ENCODE results near the gene CACNA1S.

Gene CACNA1S

DNA sequence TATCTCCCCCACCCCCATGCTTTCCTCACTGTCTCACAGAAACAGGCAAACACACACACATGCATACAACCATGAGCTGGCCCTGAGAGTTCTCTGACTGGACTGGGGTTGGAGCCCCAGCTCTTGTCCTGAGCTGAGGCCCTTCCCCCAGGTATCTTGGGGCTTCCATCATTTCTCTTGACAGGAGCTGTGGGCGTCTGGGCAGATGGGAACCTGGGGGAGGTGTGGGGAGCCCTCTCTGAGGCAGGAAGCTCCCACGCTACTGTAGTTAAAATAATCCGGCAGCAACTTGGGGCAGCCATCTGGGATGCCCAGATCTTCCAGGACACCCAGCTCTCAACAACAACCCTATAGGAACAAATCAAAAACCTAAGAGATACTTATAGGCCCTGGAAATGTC, 86.0 kb downstream of the CACNA1S start:
- no peak for DNase-seq

DNA sequence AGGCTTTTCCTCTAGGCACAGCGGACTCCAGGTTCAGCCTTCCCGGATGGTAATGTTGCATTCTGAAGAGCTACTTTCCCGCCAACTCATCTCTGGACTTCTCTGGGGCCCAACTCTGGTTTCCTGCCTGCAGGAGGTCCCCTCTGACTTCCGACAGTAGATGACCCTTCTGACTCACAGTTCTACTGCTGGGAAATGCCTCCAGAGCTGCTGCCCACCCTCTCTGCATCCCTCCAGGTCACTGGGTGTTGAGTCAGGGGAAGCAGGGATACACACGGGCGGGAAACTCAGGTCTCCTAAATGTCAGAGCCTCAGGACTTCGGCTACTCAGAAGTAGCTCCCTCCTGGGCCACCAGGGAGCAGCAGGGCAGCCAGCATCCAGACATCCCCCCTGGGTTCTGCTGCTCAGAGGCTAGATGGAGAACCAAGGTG, 86.6 kb downstream of the CACNA1S start:
- peak in 1 of 5 experiments; percentile 33 for DNase-seq

DNA sequence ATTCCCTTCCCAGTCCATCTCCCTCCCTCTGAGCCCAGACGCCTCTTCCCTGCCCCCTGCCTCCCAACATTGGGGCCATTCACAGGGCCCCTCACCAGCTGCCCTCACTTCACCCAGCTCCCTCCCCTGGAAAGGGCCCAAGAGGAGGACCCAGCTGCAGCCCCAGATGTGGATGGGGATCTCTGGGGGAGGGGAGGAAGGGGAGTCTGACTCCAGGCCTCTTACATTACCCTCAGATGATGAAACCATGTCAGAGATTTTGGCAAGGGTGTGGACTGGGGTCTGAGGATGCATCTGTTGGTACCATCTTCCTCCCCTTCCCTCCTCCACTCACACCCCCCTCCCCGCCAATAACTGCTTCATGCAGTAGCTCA, 87.6 kb downstream of the CACNA1S start:
- no peak for DNase-seq

DNA sequence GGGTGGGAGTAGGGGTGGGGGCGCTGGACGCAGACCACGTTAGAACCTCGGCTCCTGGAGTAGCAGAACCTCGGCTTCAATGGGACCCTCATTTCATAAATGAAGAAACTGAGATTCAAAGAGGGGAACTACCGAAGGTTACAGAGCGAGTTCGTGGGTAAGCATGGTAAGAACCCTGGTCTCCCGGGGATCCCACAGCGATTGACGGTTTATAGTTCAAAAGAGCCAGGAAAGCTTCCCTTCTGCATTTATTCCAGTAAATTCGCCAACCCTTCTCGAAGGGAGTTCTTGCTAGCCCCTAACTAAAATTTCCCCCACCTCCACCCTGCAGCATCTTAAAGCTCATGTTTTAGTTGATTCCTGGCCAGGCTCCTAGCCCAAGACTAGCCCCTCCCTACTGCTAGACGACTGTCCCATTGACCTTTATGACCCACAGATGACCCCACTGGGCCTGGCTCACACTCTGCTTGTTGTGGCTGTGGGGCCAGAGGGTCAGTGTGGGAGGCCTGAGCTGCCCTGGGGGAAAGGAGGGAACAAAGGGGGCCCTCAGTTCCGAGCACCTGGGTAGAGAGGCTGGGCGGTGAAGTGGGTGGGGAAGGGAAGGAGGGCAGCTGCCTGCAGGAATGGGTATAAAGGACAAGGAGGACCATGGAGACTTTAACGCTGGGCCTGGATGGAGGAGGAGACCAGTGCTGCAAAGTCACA, 88.2 kb downstream of the CACNA1S start:
- DNase-seq = no peak

DNA sequence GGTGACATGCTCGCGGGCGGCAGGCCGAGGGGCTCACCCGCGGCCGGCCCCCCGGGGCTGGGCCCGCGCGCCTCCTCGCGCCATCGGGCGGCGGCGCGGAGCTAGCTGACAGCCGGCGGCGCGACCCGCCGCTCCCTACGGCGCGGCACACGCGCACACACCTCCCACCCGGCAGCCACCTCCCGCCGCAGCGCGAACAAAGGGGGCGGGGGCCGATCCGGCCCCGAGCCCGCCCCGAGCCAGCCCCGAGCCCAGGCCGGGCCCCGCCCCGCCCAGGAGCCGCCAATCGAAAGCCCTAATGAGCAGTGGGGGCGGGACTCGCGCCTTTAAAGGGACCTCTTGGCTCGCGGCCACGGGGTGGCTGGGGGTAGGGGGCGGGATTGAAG, 88.7 kb downstream of the CACNA1S start, which contains the start of gene KIF21B:
TSS of gene KIF21B (minus strand) at position 198 of the 386 bp plus-strand sequence. CDS start 331 bp downstream, outside the sequence.
- peak; percentile 84 to 92 (median 87) for DNase-seq

DNA sequence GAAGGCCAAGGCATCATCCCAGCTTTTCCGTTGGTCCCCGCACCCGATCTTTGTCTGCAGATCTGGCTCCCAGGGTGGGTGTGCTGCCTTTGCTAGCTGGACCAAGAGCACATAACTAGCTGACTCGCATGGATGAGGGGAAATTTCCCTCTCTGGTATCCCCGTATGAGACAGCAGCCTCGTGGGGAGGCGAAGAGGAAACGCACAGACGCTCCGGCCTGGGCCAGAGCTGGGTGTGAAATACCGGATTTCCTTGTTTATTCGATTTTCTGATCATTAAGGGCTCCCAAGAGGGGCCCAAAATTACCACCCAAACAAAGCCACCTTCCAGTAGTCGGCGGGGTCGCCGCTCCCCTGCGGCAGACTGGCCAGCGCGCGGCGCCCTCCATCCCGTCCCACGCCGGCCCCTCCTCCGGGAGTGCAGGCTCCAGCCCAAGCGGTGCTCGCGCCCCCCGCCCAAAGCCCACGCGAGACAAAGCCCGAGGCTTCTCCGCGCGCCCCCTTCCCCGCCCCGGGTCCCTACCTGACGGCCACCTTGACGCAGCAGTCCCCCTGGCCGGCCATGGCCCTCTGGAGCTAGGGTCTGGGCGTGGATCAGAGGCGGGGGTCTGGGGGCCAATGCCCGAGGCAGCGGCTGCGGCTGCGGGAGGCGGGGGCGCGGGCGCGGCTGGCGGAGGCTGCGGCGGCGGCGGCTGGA, 89.3 kb downstream of the CACNA1S start:
- peak in 2 of 5 experiments; percentile 49 to 52 for DNase-seq

DNA sequence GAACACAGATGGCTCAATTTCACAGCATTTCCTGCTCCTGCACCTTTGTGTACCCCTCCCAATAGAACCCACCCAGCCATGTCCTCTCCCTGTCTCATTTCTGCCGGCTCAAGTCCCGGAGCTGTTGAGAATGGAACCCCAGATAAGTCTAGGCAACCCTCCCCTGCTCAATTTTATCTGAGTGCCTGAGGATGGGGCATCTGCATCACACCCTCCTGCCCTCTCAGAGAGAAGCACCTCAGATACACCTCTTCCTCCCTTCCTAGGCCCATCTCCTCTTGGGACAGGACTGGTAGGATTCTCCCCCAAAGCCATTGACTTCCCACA, 89.8 kb downstream of the CACNA1S start:
- DNase-seq = peak in 1 of 5 experiments; percentile 22

DNA sequence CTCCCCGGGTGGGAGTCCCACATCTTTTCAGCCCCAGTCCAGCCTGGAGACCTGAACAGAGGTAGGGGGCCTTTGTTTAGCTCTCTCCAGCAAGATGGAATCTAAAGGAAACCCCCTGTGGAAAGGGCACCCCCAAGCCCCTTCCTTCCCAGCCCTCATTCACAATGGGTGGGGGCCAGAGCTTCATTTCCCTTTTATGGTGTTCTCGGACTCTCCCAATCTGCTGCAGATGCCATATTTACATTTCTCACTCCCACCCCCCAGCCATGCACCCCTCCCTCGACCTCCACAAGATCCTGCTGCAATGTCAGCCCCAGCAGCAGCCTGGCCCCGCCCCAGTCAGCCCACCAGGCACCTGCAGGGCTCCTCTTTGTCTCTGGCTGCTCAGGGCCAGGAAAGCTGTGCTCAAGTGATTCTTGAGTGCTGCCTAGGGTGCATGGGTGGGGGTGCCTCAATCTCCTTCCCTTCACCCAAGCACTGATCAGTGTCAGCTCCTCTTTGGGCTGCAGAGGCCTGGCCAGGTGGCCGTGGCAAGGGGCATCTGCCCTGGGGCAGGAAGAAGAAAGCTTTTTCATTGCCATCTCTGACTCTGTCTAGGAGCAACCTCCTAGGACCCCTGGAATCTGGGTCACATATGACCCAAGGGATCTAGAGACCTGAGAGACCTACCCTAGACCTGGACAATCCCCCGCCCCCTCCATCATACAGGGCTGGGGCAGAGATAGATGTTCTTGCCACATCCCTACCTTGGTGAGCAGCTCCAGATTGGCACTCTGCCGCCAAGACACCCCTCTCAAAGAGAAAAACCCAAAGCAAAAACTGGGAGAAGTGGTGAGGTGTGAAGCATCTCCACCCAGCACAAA, 90.4 kb downstream of the CACNA1S start:
- DNase-seq = peak in 1 of 5 experiments; percentile 35

DNA sequence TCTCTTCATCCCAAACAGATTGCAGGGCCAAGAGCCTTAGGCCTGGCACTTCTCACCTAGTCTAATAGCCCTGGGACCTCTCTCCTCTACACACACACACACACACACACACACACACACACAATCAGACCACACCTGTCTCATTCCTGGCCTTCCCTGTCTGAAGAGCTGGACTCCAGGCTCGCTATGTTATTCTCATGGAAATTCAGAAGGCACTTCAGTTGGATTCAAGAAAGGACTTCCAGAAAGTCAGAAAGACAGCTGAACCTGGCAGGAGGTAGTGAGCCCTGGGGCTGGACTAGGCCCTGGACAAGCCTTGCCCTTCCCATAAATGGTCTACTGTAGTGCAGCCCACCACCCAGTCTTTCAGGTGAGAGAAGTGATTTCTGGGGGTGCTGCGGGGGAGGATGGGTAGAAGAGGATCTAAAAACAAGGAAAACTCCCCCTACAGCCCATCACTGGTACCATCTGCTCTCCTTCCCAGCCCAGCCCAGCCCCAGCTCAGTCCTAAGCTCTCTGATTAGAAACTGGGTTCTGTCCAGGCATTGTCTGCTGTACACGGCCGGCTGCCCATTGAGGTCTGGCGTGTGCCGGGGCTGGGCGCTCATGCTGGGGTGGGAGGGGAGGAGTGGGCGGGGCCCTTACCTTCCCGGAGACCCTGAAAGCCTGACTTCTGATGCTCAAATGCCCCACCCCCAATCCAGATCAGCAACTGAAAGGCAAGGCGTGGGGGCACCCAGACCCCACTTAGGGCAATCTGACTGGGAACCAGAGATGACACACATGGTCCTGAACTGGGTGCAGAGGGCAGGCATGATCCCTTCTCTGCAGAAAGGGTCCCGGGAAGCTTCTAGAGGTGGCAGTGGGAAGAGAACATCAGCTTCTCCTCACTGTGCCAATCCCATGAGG, 91.3 kb downstream of the CACNA1S start:
- DNase-seq = peak in 2 of 5 experiments; percentile 16 to 55

DNA sequence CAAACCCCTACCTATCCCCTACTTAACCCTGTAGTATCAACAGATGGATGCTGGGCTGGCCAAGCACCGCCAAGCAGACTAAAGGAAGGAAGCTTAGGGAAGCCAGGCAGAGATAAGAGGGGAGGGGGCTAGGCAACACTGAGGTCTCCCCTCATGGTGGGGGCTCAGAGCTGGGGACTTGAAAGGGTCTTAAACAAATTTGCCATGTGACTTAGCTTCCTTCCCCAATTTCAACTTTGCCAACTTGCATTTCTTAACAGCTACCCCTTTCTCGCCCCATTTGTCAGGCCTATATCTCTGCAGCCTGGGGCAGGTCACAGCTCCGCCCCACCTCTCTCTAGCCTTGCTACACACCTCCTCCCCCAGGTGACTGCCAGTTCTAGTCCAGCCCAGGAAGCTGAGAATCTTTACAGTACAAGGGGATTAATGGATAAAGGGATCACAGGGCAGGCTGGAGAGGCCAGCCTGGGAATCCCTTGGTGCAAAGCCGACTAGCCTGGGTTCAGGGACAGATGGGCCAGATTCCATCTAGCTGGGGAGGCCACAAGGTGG, 92.1 kb downstream of the CACNA1S start:
- peak in 2 of 5 experiments; percentile 33 to 70 for DNase-seq

DNA sequence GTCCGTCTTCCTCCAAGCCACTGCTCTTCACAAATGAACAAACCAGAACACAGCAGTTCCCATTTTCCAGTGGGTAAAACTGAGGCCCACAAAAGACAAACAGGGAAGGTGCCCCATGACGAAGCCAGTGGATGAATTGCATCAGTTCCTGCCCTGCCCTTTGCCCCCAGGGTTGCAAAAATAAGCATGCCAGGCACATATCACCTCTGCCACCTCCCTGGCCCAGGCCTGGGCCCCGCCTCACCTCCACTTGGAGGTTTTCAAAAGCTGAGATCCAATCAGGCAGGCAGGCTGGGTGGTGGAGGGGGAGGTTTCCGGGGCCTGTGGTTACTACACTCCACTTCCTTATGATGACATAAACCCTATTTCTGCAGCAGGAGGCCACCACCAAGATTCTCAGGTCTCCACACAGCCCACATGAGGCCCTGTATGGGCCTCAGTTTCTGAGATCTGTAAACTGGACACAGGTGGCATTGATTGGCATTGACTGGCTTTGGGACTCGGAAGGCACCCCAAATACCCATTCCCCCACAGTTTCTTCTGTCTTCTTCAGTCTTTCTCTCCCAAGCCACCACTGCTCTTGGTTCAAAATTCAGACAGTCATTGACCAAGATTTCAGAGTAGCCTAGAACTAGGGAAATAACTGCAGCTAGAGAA, 92.8 kb downstream of the CACNA1S start:
- DNase-seq = peak; percentile 68 to 98 (median 84)

DNA sequence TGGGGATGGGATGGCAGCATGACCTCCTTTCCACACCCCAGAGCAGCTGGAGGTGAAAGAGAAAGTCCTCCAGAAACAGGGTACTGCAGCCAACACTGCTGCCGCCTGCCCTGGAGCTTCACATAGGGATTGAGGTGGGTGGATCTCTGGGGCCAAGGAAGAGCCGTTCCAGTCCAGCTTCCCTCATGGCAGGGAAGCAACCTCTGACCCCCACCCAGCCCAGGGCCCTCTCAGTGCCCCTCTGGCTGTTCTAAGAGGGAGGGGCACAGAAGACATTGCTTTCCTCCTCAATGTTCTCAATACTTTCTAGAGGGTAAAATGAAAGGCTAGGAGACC, 94.4 kb downstream of the CACNA1S start:
- no peak for DNase-seq

DNA sequence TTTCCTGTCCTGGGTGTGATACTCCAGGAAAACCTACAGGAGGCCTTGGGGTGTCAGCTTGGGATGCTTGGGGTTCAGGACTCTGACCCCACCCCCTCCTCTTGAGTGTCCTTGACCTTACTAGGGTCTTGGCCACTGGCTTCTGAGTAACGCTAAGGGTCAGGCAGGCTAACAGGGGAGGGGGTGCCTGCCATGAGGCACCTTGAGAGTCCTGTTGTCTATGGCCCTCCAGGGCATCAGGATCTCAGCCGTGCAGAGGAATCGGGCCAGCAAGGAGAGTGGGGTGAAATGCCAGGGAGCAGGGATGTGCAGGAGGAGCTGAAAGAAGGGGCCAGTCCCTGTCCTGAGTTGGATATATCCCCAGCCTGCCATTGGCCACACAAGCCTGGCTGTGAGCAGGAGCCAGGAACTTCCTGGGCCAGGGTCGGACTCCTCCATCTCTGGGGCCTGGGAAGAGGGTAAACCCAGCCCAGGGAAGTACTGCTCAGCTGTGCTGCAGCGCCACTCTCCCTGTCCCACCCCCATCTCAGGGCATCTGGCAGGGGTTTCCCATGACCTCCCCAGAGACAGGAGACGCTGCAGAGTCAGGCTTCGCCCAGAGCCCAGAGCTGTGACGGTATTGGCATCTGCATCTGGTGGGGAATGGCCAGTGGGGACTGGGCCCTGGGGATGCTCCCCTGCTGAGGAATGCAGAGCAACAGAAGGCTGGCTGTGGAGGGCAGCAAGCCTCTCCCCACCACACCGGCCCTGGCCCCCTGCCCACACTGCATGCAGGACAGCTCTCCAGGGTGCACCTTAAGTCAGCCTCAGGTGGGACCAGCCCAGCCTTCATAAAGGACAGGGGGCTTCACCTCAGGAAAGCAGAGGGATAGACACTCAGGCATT, 95.0 kb downstream of the CACNA1S start:
- no peak for DNase-seq

DNA sequence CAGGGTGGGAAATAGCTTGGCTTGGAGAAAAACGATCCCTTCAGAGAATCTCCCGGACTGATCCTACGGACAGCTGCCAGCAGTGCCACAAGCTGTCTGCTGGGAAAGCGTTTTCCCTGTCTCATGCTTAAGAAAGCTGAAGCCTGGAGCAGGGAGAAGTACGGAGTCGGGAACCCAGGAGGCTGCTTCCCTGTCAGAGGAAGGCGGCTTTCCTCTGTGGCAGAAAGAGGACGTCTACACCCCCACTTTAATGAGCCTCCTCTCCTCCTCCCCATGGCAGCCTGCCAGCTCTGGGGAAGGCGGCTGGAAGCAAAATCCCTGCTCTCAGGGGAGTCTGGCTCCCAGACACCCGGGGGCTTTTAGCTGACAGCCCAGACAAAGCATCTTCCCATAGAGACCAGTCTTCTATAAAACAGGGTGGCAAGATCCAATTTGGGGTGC, 96.0 kb downstream of the CACNA1S start:
- DNase-seq = no peak

DNA sequence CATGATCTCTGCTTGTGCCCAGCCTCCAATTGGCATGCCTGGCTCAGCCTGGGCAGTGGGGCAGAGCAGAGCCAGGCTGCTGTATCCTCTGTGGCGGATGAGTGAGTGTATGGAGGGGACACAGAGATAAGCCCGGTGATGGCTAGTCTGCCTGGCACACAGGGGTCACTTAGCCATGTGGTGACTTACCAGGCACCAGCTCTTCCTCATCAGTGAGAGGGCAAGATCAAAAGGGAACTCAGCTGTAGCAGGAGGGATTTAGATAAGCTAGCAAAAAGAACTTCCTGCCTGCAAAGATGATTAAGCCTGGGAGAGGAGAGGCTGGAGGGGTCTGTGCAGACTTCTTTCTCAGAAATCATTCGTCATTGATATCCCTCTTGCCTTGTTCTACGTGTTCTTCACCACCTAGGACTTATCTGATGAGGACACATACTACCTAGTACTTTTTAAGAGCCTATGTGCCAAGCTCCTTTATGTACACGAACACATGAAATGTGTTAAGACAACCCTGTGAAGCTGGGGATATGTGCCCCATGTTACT, 96.6 kb downstream of the CACNA1S start:
- peak in 1 of 5 experiments; percentile 62 for DNase-seq

DNA sequence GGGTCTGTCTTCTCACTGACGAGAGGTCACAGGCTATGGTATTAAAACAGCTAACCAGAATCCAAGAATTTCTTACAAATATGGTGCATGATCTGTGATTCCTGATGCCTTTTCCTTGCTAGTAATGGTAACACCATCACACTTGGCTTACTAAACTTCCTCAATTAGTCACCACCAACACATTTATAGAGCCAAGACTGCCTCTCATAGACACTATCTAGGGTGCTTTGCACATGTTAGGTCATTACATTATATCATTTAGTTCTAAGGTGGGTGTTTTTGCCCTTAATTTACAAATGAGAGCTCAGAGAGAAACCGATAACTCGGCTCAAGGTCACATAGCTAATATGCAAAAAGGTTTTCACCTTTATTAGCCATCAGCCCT, 97.4 kb downstream of the CACNA1S start:
- DNase-seq = no peak

DNA sequence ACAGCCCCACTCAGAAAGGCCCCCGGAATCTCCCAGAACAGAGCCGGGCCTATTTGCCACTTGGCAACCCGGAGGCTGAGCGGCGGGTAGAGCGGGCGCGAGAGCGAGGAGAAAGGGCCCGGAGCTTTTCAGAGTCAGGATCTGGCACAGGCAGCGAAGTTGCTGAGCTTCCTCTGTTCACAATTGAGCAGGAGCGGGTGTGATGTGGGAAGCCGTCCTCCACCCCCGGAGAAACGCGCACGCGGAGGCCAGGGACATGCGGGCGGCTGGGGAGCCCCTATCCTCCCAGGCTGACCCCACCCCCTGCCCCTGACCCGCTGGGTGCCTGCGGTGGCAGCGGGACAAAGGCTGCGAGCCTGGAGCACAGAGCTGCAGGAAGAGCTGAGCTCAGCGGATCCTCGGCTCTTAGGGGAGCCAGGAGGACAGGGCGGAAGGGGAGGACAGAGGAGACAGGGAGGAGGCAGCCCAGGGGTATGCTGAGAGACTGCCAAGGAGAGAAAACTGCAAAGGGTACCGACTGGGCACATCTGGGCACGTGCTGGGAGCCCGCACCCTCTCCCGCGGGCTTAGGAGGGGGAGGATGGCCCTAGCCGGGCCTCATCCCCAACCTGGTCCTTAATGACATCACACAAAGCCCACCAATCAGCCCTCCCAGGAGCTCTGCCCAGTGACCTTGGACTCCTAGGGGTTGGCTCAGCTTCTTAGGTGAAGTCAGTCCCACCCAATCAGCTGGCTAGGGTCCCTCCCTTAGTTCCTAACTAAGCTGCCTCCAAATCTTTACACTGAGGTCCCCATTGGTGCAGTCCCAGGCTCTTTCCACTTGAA, 98.0 kb downstream of the CACNA1S start:
- no peak for DNase-seq

DNA sequence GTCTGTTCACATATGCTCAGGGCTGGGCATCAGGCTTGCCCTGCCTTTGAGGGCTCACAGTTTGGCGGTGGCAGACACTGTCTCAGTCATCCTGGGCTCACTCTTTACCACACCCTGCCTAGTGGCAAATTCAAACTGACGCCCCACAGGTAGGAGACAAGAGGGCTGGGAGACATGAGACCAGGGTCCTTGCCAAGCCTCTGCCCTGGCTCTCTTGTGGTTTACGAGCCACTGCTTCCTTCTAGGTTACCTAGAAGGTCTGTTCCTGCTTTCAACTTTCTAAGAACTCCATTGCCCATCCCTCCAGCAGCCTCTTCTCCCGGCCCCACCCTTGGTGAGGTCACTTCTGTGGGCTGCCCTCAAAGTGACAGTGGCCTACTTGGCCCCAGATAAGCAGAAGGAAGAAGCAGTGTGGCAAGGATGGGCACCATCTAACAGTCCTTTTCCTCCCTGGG, 99.2 kb downstream of the CACNA1S start:
- peak in 1 of 5 experiments; percentile 27 for DNase-seq

DNA sequence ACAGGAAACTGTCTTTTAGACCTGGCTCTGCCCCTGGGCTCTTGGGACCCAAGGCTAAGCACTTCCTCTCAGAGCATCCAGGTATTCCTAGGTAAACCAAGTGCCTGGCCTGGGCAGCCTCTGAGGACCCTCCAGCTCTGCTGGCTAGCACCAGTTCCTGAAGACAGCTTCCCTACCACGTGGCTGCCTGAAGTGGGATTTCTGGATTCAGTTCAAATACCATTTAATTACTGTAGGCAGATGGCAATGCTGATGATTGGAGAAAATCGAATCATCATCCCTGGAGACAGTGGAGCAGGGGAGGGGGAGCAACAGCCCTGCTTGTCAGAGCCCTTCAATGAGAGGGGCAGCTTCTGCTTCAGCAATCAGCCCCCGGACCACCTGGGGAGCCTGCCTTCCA, 100.6 kb downstream of the CACNA1S start:
- no peak for DNase-seq

Measured in T-helper 2 cell (primary cell).